ENCODE results near the gene ABTB2. TPM values are rescaled to one million over a fixed set of nuclear protein-coding genes. Genes with fewer than 3 reads are reported as not detected.

The ABTB2 gene
- total and polyA plus RNA-seq, 2 experiments from 2014 or later = 12.4 to 14.3 TPM

- no peak overlapping the region for H3K4me3 ChIP-seq
- no peak for TF ChIP-seq EZH2phosphoT487 (IDR thresholded peaks at IDR 0.05; ENCODE audit: low read depth, severe bottlenecking, unreplicated experiment)
- TF ChIP-seq CTCF (IDR thresholded peaks at IDR 0.05; ENCODE audit: poor library complexity) = peak; percentile 90
- no peak for TF ChIP-seq EZH2 (IDR thresholded peaks at IDR 0.05; ENCODE audit: borderline replicate concordance)
Measured at GRCh38 chr11:34174412-34175041, 183.3 kb downstream of the ABTB2 start.

GRCh38 chr11:34173050-34173449 lies 184.8 kb downstream of the ABTB2 start:
- no peaks in the 10 kb centered on the region for H3K27me3 ChIP-seq
- no peaks in the 10 kb centered on the region for H3K79me2 ChIP-seq
- no peak overlapping the region for H2AFZ ChIP-seq
- no peaks in the 10 kb centered on the region for H3K9me3 ChIP-seq (ENCODE audit: low read depth)
- H3K36me3 ChIP-seq (replicated peaks; ENCODE audit: insufficient read depth, low read depth) = no peaks in the 10 kb centered on the region
- H3K4me3 ChIP-seq = no peak overlapping the region
- DNase-seq (ENCODE audit: low spot score) = no peak
- no peaks in the 10 kb centered on the region for H4K20me1 ChIP-seq (ENCODE audit: insufficient read depth, poor library complexity, severe bottlenecking)
- peaks cover 25% of the 10 kb centered on the region for H3K4me1 ChIP-seq (ENCODE audit: insufficient read depth)
- no peak overlapping the region for H3K27ac ChIP-seq
- TF ChIP-seq EZH2 (IDR thresholded peaks at IDR 0.05; ENCODE audit: borderline replicate concordance) = no peak
- no peak for TF ChIP-seq CTCF (IDR thresholded peaks at IDR 0.05; ENCODE audit: poor library complexity)
- no peak for TF ChIP-seq EZH2phosphoT487 (IDR thresholded peaks at IDR 0.05; ENCODE audit: low read depth, severe bottlenecking, unreplicated experiment)
- WGBS (ENCODE audit: low lambda C conversion rate, missing lambda C conversion rate) = 98% methylated on average over 15 of the region's 16 CpGs
- no peaks in the 10 kb centered on the region for H3K9me2 ChIP-seq (replicated peaks; ENCODE audit: insufficient read depth)
- H3K4me2 ChIP-seq = no peak overlapping the region

More at GRCh38 chr11:34174412-34175041, 183.3 kb downstream of the ABTB2 start:
- Histone ChIP-seq H3K27ac (no peak overlapping the region), H2AFZ (no peak overlapping the region), H3K27me3 (no peaks in the 10 kb centered on the region), H3K9me2 (replicated peaks; ENCODE audit: insufficient read depth) (no peaks in the 10 kb centered on the region), H3K36me3 (replicated peaks; ENCODE audit: insufficient read depth, low read depth) (no peaks in the 10 kb centered on the region), H3K4me2 (peak overlapping the region; percentile 87), H3K9me3 (ENCODE audit: low read depth) (no peaks in the 10 kb centered on the region), H4K20me1 (ENCODE audit: insufficient read depth, poor library complexity, severe bottlenecking) (no peaks in the 10 kb centered on the region), H3K4me1 (ENCODE audit: insufficient read depth) (peaks cover 15% of the 10 kb centered on the region), H3K79me2 (no peaks in the 10 kb centered on the region)
- WGBS (ENCODE audit: low lambda C conversion rate, missing lambda C conversion rate) = 17% methylated on average over 33 of the region's 33 CpGs
- peak; percentile 91 for DNase-seq (ENCODE audit: low spot score)

DNA sequence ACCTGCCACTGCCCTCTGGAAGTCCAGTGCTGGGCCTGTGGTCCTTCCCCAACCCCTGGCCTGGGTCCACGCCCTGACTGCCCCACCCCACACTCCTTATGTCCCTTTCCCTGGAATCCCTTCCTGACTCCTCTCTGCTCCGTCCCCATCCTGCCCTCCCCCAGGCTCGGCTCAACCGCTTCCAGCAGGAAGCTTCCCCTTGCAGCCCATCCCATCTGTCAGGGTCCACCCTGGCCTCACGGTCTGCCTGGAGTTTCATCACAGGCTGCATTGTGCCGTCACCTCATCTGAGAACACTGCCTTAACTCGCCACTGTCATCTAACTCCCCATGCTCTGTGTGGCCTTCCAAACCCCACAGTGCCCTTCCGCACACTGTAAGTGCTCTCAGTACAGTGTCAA lies 188.1 kb downstream of the ABTB2 start:
- 75% methylated on average over 8 of the region's 8 CpGs for WGBS (ENCODE audit: low lambda C conversion rate, missing lambda C conversion rate)
- no peaks in the 10 kb centered on the region for H4K20me1 ChIP-seq (ENCODE audit: insufficient read depth, poor library complexity, severe bottlenecking)

More for the DNA sequence above, 188.1 kb downstream of the ABTB2 start:
- no peak for DNase-seq (ENCODE audit: low spot score)
- Histone ChIP-seq H3K36me3 (replicated peaks; ENCODE audit: insufficient read depth, low read depth) (no peaks in the 10 kb centered on the region), H3K4me2 (no peak overlapping the region), H3K27me3 (no peaks in the 10 kb centered on the region), H3K9me2 (replicated peaks; ENCODE audit: insufficient read depth) (no peaks in the 10 kb centered on the region), H3K79me2 (no peaks in the 10 kb centered on the region), H3K27ac (peak overlapping the region; percentile 62), H3K4me3 (no peak overlapping the region), H2AFZ (no peak overlapping the region), H3K4me1 (ENCODE audit: insufficient read depth) (peaks cover 21% of the 10 kb centered on the region), H3K9me3 (ENCODE audit: low read depth) (no peaks in the 10 kb centered on the region)
- TF ChIP-seq EZH2 (IDR thresholded peaks at IDR 0.05; ENCODE audit: borderline replicate concordance) (no peak), EZH2phosphoT487 (IDR thresholded peaks at IDR 0.05; ENCODE audit: low read depth, severe bottlenecking, unreplicated experiment) (no peak), CTCF (IDR thresholded peaks at IDR 0.05; ENCODE audit: poor library complexity) (no peak)
